Stimulated activated CD8-positive, alpha-beta memory T cell treated with anti-CD3 and anti-CD28 coated beads, Interleukin-12 subunit alpha, Interleukin-12 subunit beta, amount 100 ng/mL, for 4 hours (primary cell): ENCODE measurements around the gene IFITM10.
"Not testable (repeated sequence)": the region's sequence is repeated elsewhere in the genome, so short reads cannot be mapped to it uniquely, and the experiment has no call there.

Experiments used
- DNase-seq: peaks from one replicate; pipeline ENCODE4 v3.0.0-alpha.2; 2020; ENCODE audit warnings: low read depth

IFITM10 gene

DNA sequence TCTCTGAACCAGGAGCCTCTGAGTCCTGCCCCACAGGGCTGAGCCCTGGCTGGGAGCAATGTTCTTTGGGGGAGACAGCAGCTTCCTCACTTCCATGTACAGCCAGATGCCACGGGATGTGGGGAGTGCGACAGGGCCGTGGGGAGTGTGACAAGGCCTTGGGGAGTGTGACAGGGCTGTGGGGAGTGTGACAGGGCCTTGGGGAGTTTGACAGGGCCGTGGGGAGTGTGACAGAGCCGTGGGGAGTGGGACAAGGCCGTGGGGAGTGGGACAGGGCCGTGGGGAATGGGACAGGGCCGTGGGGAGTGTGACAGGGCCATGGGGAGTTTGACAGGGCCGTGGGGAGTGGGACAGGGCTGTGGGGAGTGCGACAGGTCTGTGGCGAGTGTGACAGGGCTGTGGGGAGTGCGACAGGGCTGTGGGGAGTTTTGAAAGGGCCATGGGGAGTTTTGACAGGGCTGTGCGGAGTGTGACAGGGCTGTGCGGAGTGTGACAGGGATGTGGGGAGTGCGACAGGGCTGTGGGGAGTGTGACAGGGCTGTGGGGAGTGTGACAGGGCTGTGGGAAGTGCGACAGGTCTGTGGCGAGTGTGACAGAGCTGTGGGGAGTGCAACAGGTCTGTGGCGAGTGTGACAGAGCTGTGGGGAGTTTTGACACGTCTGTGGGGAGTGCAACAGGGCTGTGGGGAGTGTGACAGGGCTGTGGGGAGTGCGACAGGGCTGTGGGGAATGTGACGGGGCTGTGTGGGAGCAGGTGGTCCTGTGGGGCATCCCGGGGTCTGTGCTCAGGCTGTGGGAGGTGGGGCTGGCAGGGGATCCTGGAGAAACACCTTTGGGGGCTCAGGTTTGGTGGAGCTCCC is 60.0 kb downstream of the IFITM10 start:
- DNase-seq: no peak

DNA sequence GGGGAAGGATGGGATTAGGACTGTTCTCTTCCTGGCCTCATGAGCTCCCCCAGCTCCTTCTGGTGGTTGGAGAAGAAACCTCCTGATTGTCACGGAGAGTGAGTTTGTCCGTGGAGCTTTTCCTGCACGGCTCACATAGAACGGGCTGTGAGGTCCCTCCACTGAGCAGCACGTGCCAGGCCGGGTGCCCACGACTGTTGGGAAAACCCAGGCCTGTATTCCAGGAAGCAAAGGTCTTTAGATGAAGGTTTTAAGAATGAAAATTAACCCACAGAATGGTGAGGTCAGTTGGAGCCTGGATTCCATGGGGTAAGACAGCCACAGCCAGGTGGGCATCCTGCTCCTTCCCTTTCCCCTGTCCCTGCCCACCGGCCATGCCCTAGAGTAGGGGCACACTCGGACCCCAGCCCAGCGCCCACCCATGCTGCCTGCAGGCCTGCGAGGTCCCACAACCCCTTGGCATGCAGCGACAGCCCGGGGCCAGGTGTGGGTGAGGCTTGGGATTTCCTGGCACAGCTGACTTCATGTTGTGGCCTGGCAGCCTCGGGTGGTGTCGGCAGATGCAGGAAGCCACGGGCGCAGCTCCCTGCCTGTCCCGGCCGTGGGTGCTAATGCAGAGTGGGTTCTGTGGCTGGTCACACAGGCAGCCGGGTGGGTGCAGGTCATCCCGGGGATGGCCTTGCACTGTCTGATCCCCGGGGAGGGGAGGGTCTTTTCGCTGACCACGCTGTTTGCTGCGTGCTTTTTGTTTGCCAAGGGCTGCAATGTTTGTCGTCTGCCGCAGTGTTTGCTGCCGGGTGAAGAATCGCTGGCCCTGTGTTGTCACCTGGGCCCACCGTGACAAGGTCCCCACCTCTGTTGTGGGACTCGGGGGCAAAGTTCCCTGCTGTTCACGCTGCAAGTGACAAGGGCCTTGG is 60.9 kb downstream of the IFITM10 start:
- DNase-seq: not testable (repeated sequence)

DNA sequence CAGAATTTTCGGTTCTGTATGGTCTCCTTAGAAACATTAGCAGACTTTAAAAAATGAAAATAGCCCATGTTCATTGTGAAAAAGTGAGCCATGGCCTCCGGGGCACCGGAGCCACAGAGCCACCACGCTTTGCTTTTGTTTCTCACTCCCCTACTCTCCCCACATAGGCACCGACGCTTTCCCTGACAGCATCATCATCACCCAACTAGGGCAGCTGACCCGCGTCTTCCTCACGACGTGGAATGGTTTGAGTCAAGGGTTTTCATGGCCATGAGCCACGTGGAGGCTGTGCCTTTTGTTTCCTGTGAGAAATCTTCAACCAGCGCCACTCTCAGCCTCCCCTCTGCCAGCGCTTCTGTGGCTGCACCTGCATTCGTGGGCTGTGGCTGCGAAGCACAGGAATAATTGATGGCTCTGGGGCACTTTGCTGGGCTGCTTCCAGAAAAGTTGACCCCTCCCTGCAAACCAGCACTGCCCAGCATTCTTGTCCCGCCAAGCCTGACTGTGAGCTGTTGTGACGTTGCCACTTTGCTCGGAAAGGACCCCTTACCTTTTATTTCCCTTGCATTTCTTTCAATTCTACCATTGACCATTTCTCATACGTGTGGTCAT is 62.0 kb downstream of the IFITM10 start:
- DNase-seq: not testable (repeated sequence)

DNA sequence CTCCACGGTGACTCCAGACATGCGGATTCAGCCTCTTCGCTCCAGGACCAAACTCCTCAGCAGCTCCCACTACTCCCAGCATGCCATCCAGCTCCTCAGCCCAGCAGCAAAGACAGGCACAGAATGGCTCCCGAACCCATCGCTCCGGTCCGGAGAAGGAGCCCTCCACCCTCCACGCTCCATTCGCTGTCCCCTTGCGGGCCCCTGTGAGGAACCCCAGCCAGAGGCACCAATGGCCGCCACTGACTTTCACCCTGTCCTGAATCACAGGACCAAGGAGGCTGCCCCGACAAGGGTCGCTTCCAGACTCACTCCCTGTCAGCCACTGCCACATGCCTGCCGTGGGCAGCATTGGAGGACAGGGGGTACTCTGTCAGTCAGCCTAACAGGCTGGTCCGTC is 64.2 kb downstream of the IFITM10 start:
- not testable (repeated sequence) for DNase-seq

DNA sequence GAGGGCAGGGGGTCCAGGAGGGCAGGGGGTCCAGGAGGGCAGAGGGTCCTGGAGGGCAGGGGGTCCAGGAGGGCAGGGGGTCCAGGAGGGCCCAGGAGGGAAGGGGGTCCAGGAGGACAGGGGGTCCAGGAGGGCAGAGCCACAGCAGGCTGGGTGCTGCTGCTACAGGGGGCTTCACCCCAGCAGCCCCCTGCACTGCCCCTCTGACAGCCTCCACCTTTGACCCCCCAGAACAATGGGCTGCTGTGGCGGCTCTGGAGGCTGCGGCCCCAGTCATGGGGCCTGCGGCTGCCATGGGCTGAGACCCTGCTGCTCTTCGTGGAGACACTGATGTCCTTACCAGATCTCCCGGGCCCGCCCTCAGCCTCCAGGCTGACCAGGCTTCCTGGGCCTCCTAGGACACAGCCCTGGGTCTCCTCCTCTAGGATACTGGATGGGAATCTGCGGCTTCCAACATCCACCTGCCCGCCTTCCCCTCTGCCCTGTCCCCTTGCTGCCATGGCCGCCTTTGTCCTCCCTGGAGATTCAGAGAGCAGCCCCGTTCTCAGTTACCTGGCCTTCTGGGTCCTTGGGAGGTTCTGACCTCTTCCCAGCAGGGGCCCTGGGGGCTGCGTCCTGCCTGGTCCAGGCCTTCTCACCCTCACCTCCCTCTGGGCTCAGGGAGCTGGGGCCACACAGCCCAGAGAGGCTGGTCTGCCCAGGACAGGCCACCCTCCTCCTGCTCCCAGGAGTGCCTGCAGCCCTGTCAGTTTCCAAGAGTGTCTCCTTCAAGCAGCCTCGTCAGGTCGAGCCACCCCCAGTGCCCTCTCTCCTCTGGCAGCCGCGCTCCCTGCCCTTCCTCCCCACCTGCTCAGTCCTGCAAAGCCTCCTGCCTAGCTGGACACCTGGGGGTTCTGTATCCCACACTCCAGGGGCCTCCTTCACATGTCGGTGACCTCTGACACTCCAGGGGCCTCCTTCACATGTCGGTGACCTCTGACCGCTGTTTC is 65.2 kb downstream of the IFITM10 start:
- DNase-seq: not testable (repeated sequence)

DNA sequence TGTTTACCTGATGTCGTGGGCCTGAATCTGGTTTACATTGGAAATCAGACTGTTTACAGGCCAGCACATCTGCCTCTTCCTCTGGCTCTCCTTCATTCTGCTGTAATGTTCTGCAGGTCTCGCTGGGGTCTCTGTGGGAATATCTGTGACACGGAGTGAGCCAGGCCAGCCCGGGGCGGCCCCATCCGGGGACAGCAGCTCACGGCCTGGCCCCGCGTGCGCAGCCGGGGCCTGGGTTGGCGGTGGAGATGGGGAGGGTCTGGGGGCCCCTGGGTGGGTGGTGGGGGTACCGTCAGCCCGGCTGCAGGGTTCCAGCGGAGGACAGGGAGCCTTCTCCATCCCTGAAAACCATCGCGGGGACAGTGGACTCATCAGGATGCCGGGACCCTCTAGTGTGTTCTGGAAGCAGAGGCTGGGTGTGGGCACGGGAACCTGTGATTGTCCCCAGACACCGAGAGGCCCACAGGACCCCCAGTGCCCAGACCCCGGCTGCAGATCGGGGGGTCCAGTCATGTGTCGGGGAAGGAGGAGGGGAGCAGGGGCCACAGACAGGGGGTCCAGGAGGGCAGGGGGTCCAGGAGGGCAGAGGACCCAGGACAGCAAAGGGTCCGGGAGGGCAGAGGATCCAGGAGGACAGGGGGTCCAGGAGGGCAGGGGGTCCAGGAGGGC is 66.4 kb downstream of the IFITM10 start:
- not testable (repeated sequence) for DNase-seq

DNA sequence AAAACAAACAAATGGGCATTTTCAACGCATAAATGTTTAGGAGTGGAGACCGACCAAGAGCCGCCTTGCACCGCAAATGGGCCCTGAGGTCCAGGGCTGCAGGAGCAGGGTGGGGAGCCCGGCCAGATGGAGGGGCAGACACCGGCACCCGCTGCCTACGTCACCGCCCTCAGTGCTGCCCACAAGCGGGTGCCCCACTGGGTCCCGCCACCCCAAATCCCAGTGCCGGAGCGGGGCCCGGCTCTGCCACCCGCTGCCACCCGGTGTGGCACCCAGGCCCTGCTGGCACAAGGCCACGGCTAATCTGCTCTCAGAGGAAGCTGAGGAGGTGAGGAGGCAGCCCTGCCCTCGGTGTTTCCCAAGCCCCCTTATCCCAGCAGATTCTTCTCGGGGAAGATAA is 67.2 kb downstream of the IFITM10 start:
- DNase-seq: not testable (repeated sequence)
